Mesodermal cell (in vitro differentiated cells): ENCODE data around the gene H1-8.
A peak's percentile ranks its signal among the peaks of the same experiment; 100 is the strongest.

Source experiments
- H3K27ac ChIP-seq: 2 replicates; pipeline ENCODE4 v1.7.0; 2013; ENCODE audit warnings: mild to moderate bottlenecking, low read depth, low read length, moderate library complexity; ENCODE audit not compliant: severe bottlenecking
- H3K36me3 ChIP-seq: 2 replicates; pipeline ENCODE4 v1.7.1; 2013; ENCODE audit warnings: mild to moderate bottlenecking, low read length, moderate library complexity; ENCODE audit not compliant: control insufficient read depth, insufficient read depth
- H3K4me1 ChIP-seq: one replicate; pipeline ENCODE4 v1.7.1; 2013; ENCODE audit warnings: mild to moderate bottlenecking, low read length; ENCODE audit not compliant: insufficient read depth, control insufficient read depth, poor library complexity, severe bottlenecking
- H3K4me3 ChIP-seq: 2 replicates; pipeline ENCODE4 v1.7.0; 2013; ENCODE audit warnings: low read length, control low read depth, mild to moderate bottlenecking; ENCODE audit not compliant: insufficient read depth, poor library complexity, severe bottlenecking; ENCODE audit errors: extremely low read depth
- H3K9me3 ChIP-seq: 2 replicates; pipeline ENCODE4 v1.7.1; 2013; ENCODE audit warnings: mild to moderate bottlenecking, low read length, moderate library complexity; ENCODE audit not compliant: control insufficient read depth
- WGBS, 2 experiments: methylation state at CpG; one replicate each; pipeline ENCODE4 v1.1.5; 2013; ENCODE audit warnings: missing lambda C conversion rate in 2 of 2; ENCODE audit not compliant: insufficient coverage in 2 of 2; 5-methylcytosine and 5-hydroxymethylcytosine counted together

Gene H1-8

GRCh38 chr3:129584631-129585030 is 41.7 kb downstream of the H1-8 start:
- H3K4me1 ChIP-seq: peaks cover 13% of the 10 kb centered on the region
- no peak overlapping the region for H3K27ac ChIP-seq
- WGBS, 2 experiments: 100% methylated on average over 3 of the region's 3 CpGs
- no peak overlapping the region for H3K4me3 ChIP-seq
- H3K36me3 ChIP-seq: peaks cover 94% of the 10 kb centered on the region
- no peaks in the 10 kb centered on the region for H3K9me3 ChIP-seq

DNA sequence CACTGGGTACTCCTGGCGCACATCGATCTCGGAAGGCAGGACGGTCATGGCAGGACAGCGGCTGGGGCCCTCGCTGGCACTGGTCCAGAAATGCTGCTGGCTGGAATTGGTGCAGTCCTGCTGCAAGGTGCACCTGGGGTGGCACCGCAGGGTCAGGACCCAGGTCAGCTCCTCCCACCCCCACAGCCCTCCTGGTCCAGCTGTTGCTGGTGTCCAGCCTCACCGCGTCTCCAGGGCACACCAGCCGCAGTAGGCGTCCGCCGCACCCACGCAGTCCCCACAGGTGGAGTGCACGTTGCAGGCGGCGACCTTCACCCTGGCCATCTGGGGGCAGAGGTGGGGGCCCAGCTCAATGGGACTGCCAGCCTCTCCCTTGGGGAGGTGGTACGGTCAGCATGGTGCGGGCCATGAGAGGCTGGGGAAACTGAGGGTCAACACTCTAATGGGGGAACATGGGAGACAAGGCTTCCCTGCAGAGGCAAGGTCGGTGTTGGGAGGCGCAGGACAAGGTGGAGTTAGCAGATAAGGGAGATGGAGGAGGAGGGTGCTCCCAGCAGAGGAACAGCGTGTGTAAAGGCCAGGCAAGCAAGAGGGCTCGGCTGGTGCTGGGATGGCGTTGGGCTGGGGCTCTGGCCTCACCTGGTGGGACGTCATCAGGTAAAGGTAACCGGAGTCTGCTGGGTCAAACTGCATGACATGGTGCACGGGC is 43.1 kb downstream of the H1-8 start:
- H3K4me3 ChIP-seq: no peak overlapping the region
- 98% methylated on average over 20 to 26 of the region's 27 CpGs for WGBS, 2 experiments
- H3K36me3 ChIP-seq: peaks cover 96% of the 10 kb centered on the region
- peaks cover 28% of the 10 kb centered on the region for H3K4me1 ChIP-seq
- H3K27ac ChIP-seq: no peak overlapping the region
- H3K9me3 ChIP-seq: no peaks in the 10 kb centered on the region

- WGBS, 2 experiments: 93 to 96% methylated on average over 16 to 17 of the region's 17 CpGs
- H3K4me3 ChIP-seq: no peak overlapping the region
- H3K9me3 ChIP-seq: no peaks in the 10 kb centered on the region
- H3K27ac ChIP-seq: peak overlapping the region; percentile 41
- peaks cover 93% of the 10 kb centered on the region for H3K36me3 ChIP-seq
- H3K4me1 ChIP-seq: peaks cover 33% of the 10 kb centered on the region
These were observed 43.9 kb downstream of the H1-8 start for GRCh38 chr3:129586746-129587430.

DNA sequence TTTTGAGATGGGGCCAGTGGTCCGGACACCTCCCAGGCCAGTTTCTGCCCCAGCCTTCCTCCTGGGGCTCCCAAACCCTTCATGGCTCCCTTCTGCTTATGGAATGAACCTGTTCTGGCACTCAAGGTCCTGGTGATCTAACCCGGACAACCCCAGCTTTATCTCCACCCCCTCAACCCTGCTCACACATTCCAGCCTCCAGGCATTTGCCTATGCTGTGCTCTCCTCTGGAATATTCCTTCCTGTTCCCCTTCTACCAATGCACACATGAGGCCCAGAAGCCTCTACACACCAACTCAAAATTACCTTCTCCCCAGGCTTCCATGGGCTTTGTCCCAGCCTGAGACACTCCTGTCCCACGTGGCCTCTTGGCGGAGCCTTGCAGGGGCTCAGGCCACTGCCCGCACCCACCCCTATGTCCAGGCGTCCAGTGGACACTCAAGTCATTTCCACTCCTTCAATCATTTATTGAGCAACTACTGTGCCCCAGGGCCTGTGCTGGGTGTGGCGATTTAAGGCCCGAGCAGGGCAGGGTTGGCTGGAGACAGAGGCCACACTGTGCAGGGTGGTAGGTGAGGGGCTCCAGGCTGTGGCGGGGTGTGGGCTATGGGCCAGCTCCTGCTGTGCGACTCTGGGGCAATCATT is 44.7 kb downstream of the H1-8 start:
- H3K27ac ChIP-seq: no peak overlapping the region
- H3K36me3 ChIP-seq: peaks cover 85% of the 10 kb centered on the region
- H3K4me1 ChIP-seq: peaks cover 41% of the 10 kb centered on the region
- H3K9me3 ChIP-seq: no peaks in the 10 kb centered on the region
- H3K4me3 ChIP-seq: no peak overlapping the region
- 90 to 100% methylated on average over 4 to 9 of the region's 10 CpGs for WGBS, 2 experiments

- no peak overlapping the region for H3K4me3 ChIP-seq
- peaks cover 67% of the 10 kb centered on the region for H3K36me3 ChIP-seq
- H3K4me1 ChIP-seq: peaks cover 62% of the 10 kb centered on the region
- 96 to 99% methylated on average over 7 of the region's 8 CpGs for WGBS, 2 experiments
- no peaks in the 10 kb centered on the region for H3K9me3 ChIP-seq
- H3K27ac ChIP-seq: no peak overlapping the region
These were observed 47.2 kb downstream of the H1-8 start for GRCh38 chr3:129590215-129590614.

DNA sequence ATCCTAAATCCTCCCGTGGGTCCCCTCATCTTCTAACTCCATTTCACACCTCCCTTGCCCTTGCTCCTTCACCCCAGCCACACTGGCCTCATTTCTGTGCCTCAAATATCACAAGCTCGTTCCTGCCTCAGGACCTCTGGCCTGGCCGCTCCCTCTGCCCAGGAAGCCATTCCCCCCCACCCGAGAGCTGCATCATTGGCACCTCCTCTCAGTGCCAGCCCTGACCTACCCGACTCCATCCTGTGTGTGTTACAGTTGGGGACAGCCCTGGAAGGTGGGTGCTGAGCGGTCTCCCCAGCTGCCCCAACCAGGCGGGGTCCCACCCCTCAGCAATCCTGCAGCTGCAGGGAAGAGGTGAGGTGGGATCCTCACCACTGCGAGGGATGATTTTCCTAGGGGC is 49.0 kb downstream of the H1-8 start:
- no peaks in the 10 kb centered on the region for H3K9me3 ChIP-seq
- 44 to 68% methylated on average over 1 to 5 of the region's 8 CpGs for WGBS, 2 experiments
- H3K36me3 ChIP-seq: peaks cover 51% of the 10 kb centered on the region
- peaks cover 76% of the 10 kb centered on the region for H3K4me1 ChIP-seq
- peak overlapping the region; percentile 0 for H3K27ac ChIP-seq
- no peak overlapping the region for H3K4me3 ChIP-seq

GRCh38 chr3:129592381-129593131 is 49.6 kb downstream of the H1-8 start:
- Histone ChIP-seq H3K4me1 (peaks cover 81% of the 10 kb centered on the region), H3K36me3 (peaks cover 49% of the 10 kb centered on the region), H3K9me3 (no peaks in the 10 kb centered on the region), H3K27ac (peak overlapping the region; percentile 71), H3K4me3 (no peak overlapping the region)
- WGBS, 2 experiments: 15% methylated on average over 13 to 15 of the region's 26 CpGs

GRCh38 chr3:129593230-129593594 is 50.2 kb downstream of the H1-8 start:
- 72 to 78% methylated on average over 7 to 8 of the region's 8 CpGs for WGBS, 2 experiments
- H3K36me3 ChIP-seq: peaks cover 44% of the 10 kb centered on the region
- H3K4me3 ChIP-seq: no peak overlapping the region
- H3K4me1 ChIP-seq: peaks cover 81% of the 10 kb centered on the region
- no peaks in the 10 kb centered on the region for H3K9me3 ChIP-seq
- peak overlapping the region; percentile 71 for H3K27ac ChIP-seq

DNA sequence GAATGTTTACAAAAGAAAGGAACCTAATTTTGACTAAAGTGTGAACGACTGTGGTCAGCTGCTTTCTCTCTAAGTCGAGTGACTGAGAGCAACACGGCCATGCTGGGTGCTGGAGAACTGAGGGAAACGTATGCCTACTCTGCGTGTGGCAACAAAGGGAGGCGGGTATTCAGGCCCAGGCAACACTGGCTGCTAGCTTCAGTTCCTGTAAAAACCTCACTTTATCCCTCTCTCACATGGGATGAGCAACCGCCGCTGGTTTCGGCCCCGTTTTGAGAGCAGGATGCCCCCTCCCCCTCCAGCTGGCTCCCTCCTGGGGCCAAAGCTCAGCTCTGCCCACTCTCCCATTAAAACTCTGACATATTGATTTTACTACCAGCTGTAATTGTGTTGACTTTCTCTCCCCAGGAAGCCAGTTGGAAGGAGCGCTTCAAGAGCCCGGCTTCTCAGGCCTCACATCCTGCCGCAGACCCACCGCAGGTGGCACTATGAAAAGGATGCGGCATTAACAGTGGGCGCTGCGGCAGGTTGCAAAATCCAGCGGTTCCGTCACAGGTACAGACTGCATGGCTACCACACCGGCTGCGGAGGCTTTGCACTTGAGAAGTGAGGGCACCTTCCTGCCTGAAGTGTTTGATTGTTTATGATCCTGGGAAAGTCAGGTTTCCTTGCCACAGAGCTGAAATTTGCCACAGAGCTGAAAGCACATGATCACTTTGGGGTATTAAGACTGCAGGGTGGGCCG is 50.8 kb downstream of the H1-8 start:
- peak overlapping the region; percentile 71 for H3K27ac ChIP-seq
- WGBS, 2 experiments: 48 to 51% methylated on average over 18 to 22 of the region's 22 CpGs
- H3K4me3 ChIP-seq: no peak overlapping the region
- no peaks in the 10 kb centered on the region for H3K9me3 ChIP-seq
- peaks cover 83% of the 10 kb centered on the region for H3K4me1 ChIP-seq
- H3K36me3 ChIP-seq: peaks cover 44% of the 10 kb centered on the region

DNA sequence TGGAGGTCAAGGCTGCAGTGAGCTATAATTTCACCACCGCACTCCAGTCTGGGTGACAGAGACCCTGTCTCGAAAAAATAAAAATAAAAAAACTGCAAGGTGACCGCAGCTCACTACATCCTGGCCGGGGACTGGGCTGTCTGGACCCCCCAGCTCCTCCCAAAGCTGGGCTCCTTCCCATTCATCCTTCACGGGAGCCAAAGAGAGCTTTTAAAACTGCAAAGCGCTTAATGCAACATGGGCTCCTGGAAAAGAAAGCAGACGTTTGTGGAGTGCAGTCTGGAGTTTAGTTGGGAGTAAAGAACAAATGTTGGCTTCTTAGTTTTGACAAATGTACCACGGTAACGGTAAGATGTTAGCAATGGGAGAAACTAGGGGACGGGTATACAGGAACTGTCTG is 51.4 kb downstream of the H1-8 start:
- Histone ChIP-seq H3K27ac (peak overlapping the region; percentile 71), H3K4me1 (peaks cover 87% of the 10 kb centered on the region), H3K4me3 (no peak overlapping the region), H3K36me3 (peaks cover 45% of the 10 kb centered on the region), H3K9me3 (no peaks in the 10 kb centered on the region)
- 68 to 77% methylated on average over 5 to 7 of the region's 10 CpGs for WGBS, 2 experiments
